ENCODE results near the gene URB1. TPM values are rescaled to one million over a fixed set of nuclear protein-coding genes. Genes with fewer than 3 reads are reported as not detected.
A peak's percentile ranks its signal among the peaks of the same experiment; 100 is the strongest.

Gene URB1
- total and polyA plus RNA-seq, 2 experiments from 2014 or later = 7.7 to 44.1 TPM

GRCh38 chr21:32278103-32278502 lies 114.7 kb downstream of the URB1 start:
- ATAC-seq (peak; percentile 37), DNase-seq (ENCODE audit: low spot score) (peak; percentile 33)
- Histone ChIP-seq H3K4me3 (peak overlapping the region; percentile 71), H3K4me1 (ENCODE audit: insufficient read depth) (peaks cover 12% of the 10 kb centered on the region), H3K36me3 (ENCODE audit: insufficient read depth) (no peaks in the 10 kb centered on the region; the same call in 1 of the 2 replicates), H3K9me2 (ENCODE audit: insufficient read depth) (no peaks in the 10 kb centered on the region), H3K79me2 (replicated peaks; ENCODE audit: insufficient read depth) (peaks cover 37% of the 10 kb centered on the region), H4K20me1 (replicated peaks; ENCODE audit: insufficient read depth) (peaks cover 10% of the 10 kb centered on the region; the same call in 1 of the 2 replicates), H3K4me2 (peak overlapping the region; percentile 86), H3K27me3 (ENCODE audit: insufficient read depth) (no peaks in the 10 kb centered on the region), H3F3A (replicated peaks; ENCODE audit: low read depth) (no peaks in the 10 kb centered on the region), H2AFZ (peak overlapping the region; percentile 82; the same call in 1 of the 2 replicates), H3K27ac (ENCODE audit: low read depth) (no peak overlapping the region)
- peak overlapping the region; percentile 88 for H3K27ac Mint-ChIP-seq
- H3K9me3 Mint-ChIP-seq = no peaks in the 10 kb centered on the region
- peak overlapping the region; percentile 100 for H3K4me3 Mint-ChIP-seq
- peaks cover 4% of the 10 kb centered on the region; the same call in 2 of the 3 replicates for H3K4me1 Mint-ChIP-seq
- peaks cover 21% of the 10 kb centered on the region for H3K36me3 Mint-ChIP-seq (ENCODE audit: low read depth)
- peaks cover 16% of the 10 kb centered on the region for H3K27me3 Mint-ChIP-seq (ENCODE audit: insufficient read depth, low read depth, poor library complexity)
- TF ChIP-seq POLR2AphosphoS5 (IDR thresholded peaks at IDR 0.05; ENCODE audit: low read depth) (no peak), CTCF (conservative IDR thresholded peaks at IDR 0.05; ENCODE audit: low read depth in 2 of 2) (no peak), EZH2phosphoT487 (IDR thresholded peaks at IDR 0.05; ENCODE audit: unreplicated experiment) (no peak), STAT1 (IDR thresholded peaks at IDR 0.05; ENCODE audit: unreplicated experiment) (no peak), ZNF331 (CRISPR knock-in tag; IDR thresholded peaks at IDR 0.05; ENCODE audit: low read depth) (no peak), CREB1 (CRISPR knock-in tag; IDR thresholded peaks at IDR 0.05; ENCODE audit: low read depth) (no peak), EZH2 (IDR thresholded peaks at IDR 0.05; ENCODE audit: low read depth, unreplicated experiment) (no peak), NANOG (IDR thresholded peaks at IDR 0.05; ENCODE audit: borderline replicate concordance) (no peak), JUNB (IDR thresholded peaks at IDR 0.05; ENCODE audit: unreplicated experiment) (no peak)
- TF ChIP-seq, protein P1, sequence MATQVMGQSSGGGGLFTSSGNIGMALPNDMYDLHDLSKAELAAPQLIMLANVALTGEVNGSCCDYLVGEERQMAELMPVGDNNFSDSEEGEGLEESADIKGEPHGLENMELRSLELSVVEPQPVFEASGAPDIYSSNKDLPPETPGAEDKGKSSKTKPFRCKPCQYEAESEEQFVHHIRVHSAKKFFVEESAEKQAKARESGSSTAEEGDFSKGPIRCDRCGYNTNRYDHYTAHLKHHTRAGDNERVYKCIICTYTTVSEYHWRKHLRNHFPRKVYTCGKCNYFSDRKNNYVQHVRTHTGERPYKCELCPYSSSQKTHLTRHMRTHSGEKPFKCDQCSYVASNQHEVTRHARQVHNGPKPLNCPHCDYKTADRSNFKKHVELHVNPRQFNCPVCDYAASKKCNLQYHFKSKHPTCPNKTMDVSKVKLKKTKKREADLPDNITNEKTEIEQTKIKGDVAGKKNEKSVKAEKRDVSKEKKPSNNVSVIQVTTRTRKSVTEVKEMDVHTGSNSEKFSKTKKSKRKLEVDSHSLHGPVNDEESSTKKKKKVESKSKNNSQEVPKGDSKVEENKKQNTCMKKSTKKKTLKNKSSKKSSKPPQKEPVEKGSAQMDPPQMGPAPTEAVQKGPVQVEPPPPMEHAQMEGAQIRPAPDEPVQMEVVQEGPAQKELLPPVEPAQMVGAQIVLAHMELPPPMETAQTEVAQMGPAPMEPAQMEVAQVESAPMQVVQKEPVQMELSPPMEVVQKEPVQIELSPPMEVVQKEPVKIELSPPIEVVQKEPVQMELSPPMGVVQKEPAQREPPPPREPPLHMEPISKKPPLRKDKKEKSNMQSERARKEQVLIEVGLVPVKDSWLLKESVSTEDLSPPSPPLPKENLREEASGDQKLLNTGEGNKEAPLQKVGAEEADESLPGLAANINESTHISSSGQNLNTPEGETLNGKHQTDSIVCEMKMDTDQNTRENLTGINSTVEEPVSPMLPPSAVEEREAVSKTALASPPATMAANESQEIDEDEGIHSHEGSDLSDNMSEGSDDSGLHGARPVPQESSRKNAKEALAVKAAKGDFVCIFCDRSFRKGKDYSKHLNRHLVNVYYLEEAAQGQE (IDR thresholded peaks at IDR 0.05; ENCODE audit: unreplicated experiment) = no peak
- TF ChIP-seq, protein P2, sequence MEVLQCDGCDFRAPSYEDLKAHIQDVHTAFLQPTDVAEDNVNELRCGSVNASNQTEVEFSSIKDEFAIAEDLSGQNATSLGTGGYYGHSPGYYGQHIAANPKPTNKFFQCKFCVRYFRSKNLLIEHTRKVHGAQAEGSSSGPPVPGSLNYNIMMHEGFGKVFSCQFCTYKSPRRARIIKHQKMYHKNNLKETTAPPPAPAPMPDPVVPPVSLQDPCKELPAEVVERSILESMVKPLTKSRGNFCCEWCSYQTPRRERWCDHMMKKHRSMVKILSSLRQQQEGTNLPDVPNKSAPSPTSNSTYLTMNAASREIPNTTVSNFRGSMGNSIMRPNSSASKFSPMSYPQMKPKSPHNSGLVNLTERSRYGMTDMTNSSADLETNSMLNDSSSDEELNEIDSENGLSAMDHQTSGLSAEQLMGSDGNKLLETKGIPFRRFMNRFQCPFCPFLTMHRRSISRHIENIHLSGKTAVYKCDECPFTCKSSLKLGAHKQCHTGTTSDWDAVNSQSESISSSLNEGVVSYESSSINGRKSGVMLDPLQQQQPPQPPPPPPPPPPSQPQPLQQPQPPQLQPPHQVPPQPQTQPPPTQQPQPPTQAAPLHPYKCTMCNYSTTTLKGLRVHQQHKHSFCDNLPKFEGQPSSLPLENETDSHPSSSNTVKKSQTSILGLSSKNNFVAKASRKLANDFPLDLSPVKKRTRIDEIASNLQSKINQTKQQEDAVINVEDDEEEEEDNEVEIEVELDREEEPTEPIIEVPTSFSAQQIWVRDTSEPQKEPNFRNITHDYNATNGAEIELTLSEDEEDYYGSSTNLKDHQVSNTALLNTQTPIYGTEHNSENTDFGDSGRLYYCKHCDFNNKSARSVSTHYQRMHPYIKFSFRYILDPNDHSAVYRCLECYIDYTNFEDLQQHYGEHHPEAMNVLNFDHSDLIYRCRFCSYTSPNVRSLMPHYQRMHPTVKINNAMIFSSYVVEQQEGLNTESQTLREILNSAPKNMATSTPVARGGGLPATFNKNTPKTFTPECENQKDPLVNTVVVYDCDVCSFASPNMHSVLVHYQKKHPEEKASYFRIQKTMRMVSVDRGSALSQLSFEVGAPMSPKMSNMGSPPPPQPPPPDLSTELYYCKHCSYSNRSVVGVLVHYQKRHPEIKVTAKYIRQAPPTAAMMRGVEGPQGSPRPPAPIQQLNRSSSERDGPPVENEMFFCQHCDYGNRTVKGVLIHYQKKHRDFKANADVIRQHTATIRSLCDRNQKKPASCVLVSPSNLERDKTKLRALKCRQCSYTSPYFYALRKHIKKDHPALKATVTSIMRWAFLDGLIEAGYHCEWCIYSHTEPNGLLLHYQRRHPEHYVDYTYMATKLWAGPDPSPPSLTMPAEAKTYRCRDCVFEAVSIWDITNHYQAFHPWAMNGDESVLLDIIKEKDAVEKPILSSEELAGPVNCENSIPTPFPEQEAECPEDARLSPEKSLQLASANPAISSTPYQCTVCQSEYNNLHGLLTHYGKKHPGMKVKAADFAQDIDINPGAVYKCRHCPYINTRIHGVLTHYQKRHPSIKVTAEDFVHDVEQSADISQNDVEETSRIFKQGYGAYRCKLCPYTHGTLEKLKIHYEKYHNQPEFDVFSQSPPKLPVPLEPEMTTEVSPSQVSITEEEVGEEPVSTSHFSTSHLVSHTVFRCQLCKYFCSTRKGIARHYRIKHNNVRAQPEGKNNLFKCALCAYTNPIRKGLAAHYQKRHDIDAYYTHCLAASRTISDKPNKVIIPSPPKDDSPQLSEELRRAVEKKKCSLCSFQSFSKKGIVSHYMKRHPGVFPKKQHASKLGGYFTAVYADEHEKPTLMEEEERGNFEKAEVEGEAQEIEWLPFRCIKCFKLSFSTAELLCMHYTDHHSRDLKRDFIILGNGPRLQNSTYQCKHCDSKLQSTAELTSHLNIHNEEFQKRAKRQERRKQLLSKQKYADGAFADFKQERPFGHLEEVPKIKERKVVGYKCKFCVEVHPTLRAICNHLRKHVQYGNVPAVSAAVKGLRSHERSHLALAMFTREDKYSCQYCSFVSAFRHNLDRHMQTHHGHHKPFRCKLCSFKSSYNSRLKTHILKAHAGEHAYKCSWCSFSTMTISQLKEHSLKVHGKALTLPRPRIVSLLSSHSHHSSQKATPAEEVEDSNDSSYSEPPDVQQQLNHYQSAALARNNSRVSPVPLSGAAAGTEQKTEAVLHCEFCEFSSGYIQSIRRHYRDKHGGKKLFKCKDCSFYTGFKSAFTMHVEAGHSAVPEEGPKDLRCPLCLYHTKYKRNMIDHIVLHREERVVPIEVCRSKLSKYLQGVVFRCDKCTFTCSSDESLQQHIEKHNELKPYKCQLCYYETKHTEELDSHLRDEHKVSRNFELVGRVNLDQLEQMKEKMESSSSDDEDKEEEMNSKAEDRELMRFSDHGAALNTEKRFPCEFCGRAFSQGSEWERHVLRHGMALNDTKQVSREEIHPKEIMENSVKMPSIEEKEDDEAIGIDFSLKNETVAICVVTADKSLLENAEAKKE (CRISPR knock-in tag; IDR thresholded peaks at IDR 0.05) = no peak
